Small intestine (tissue), 7 donors: Measurements from ENCODE around the gene AQR. TPM values are rescaled to one million over a fixed set of nuclear protein-coding genes. Genes with fewer than 3 reads are reported as not detected.

ENCODE experiments used
- DNase-seq, 2 donors: peaks; one replicate each; pipeline versions ENCODE4 v3.0.0 to v3.0.0-alpha.2; 2013
- FAIRE-seq: peaks from 2 replicates; lab custom pipeline; 2012; peaks lifted over from hg19 to GRCh38; lab: Jason Lieb, UNC
- H3K27ac ChIP-seq, 3 donors: one replicate each; pipeline ENCODE4 v1.5.1; 2013; ENCODE audit warnings: low read length in 2 of 3, mild to moderate bottlenecking in 2 of 3, control low read depth in 1 of 3, inconsistent platforms in 1 of 3, low read depth in 1 of 3, moderate library complexity in 1 of 3
- H3K27me3 ChIP-seq, 3 donors: one replicate each; pipeline ENCODE4 v1.6.1; 2013; ENCODE audit warnings: low read length in 3 of 3, inconsistent platforms in 1 of 3; ENCODE audit not compliant: control insufficient read depth in 3 of 3, insufficient read depth in 3 of 3
- H3K36me3 ChIP-seq, 3 donors: one replicate each; pipeline ENCODE4 v1.6.1; 2013; ENCODE audit warnings: low read length in 3 of 3, inconsistent platforms in 1 of 3, low read depth in 1 of 3, mild to moderate bottlenecking in 1 of 3, moderate library complexity in 1 of 3; ENCODE audit not compliant: control insufficient read depth in 3 of 3, insufficient read depth in 2 of 3
- H3K4me1 ChIP-seq, 3 donors: one replicate each; pipeline ENCODE4 v1.6.1; 2013; ENCODE audit warnings: low read length in 2 of 3, inconsistent platforms in 1 of 3, low read depth in 1 of 3, mild to moderate bottlenecking in 1 of 3, moderate library complexity in 1 of 3; ENCODE audit not compliant: control insufficient read depth in 3 of 3, insufficient read depth in 2 of 3
- H3K4me3 ChIP-seq, 3 donors: one replicate each; pipeline ENCODE4 v1.5.1; 2013; ENCODE audit warnings: low read length in 3 of 3, control low read depth in 1 of 3, inconsistent platforms in 1 of 3, low read depth in 1 of 3, mild to moderate bottlenecking in 1 of 3, moderate library complexity in 1 of 3
- H3K9me3 ChIP-seq, 2 donors: one replicate each; pipeline ENCODE4 v1.6.1; 2013; ENCODE audit warnings: low read depth in 1 of 2, low read length in 1 of 2; ENCODE audit not compliant: control insufficient read depth in 2 of 2, insufficient read depth in 1 of 2
- WGBS, 3 donors: extraction: QIAGEN DNeasy Blood & Tissue Kit; methylation state at CpG; one replicate each; pipeline ENCODE4 v1.1.7; 2013; 5-methylcytosine and 5-hydroxymethylcytosine counted together
- polyA plus RNA-seq, 4 donors: library from polyadenylated mRNA; stranded (reverse) in 3 of 4; unstranded in 1 of 4; fragments of 200-250 nt in 3 of 4; fragments of 120-200 nt in 1 of 4; gene quantifications; one replicate each; pipeline versions ENCODE4 v1.2.1 to v1.2.3, GENCODE V29; 2013
- donor health status: healthy with polysubstance abuse.
- donor health status: control.
- donor health status: control.
- donor health status: Bipolar disorder and iron deficiency.
- donor health status: healthy.

AQR gene
- polyA plus RNA-seq, 4 donors, result 6.8 to 26.5 (median 8.7) TPM

DNA sequence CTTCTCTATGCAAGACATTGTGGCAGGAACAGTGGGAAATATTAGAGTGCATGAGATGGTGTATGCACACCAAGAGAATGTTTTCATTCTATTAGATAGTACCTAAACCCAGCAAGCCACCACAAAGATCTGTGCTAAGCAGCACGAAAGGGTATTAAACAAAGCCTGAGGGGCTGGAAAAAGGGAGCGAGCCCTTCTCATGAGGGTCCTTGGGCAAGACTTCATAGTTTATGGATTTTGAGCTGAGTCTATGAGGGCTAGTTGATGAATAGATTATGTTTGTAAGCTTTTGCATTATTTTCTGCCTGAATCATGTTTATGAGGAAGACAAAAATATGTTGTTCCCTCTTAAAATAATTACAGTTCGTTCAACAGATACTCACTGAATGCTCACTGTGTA, 164.8 kb downstream of the AQR start:
- Histone ChIP-seq H3K9me3 (peaks cover 0 to 2% of the 10 kb centered on the region in 2 donors), H3K4me3 (no peak overlapping the region), H3K36me3 (no peaks in the 10 kb centered on the region), H3K4me1 (no peaks in the 10 kb centered on the region), H3K27ac (no peak overlapping the region), H3K27me3 (peaks cover 0 to 5% (median 3%) of the 10 kb centered on the region in 3 donors)
- WGBS, 3 donors, result 65 to 73% (median 69%) methylated on average over 3 of the region's 3 CpGs
- no peak for FAIRE-seq
- DNase-seq, result no peak

DNA sequence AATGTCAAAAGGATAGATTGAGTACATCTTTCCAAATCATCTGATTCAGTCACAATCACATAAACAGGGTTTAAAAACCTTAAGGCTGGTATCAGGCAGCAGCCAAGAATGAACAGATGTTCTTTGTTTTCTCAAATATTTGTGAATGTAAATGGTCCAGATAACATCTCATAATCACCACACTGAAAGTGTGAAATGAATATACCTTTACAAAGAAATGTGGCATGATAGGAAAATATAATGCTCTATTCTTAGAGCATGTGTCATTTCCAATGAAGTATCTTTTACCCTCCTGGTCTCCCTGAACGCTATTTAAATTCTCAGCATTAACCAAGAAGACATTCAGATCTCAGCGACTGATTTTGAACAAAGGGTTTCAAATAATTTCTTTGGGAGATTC, 165.4 kb downstream of the AQR start:
- peaks cover 0 to 2% of the 10 kb centered on the region in 2 donors for H3K9me3 ChIP-seq
- H3K4me1 ChIP-seq, result no peaks in the 10 kb centered on the region
- H3K27me3 ChIP-seq, result peaks cover 0 to 5% (median 5%) of the 10 kb centered on the region in 3 donors
- no peak overlapping the region for H3K27ac ChIP-seq
- FAIRE-seq (no peak), DNase-seq (no peak)
- no peaks in the 10 kb centered on the region for H3K36me3 ChIP-seq
- 72 to 78% (median 78%) methylated on average over 2 of the region's 2 CpGs for WGBS, 3 donors
- no peak overlapping the region for H3K4me3 ChIP-seq

DNA sequence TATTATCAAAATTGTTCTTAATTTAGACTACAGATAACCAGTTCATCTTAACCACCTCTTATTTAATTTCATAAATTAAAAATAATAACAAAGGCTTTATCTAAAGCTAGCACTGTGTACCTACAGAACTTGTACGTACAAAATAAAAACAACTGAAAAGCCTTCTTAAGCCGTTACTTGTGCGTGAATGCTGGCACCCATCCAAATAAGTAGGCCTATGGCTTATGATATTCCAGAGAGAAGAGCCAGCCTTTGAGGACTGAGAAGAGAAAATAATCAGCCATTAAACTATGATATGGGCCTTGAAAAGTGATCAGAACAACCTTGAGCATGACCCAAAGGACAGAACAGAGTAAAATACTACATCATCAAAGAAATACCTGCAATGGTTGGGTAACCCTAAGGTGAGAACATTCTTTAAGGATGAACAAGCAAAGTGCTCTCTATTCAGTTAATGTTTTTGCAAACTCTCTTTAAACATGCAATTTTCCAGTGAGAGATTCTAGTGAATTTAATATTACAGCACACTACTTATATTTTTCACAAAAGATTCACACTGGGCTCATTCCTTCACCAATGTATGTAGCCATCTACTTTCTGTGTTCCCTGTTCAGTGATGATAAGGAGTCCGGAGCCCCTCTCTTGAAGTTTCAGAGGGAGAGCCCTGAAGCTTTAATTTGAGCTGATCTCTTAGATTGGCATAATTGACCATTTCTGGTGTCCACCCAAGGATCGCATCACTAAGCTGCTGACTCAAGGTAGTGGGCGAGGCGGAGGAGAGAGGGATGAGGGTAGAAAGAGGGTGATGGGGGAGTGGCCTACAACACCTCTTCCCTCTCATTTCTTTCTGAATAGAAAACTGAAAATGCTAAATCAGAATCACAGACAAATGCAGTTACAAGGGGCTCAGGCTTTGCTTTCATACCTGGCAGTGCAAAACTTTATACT, 166.5 kb downstream of the AQR start:
- Histone ChIP-seq H3K27me3 (peaks cover 0 to 11% (median 5%) of the 10 kb centered on the region in 3 donors), H3K4me1 (no peaks in the 10 kb centered on the region), H3K27ac (no peak overlapping the region), H3K36me3 (no peaks in the 10 kb centered on the region), H3K4me3 (no peak overlapping the region), H3K9me3 (peaks cover 0 to 2% of the 10 kb centered on the region in 2 donors)
- DNase-seq (no peak), FAIRE-seq (no peak)
- 85 to 93% (median 91%) methylated on average over 7 of the region's 7 CpGs for WGBS, 3 donors

DNA sequence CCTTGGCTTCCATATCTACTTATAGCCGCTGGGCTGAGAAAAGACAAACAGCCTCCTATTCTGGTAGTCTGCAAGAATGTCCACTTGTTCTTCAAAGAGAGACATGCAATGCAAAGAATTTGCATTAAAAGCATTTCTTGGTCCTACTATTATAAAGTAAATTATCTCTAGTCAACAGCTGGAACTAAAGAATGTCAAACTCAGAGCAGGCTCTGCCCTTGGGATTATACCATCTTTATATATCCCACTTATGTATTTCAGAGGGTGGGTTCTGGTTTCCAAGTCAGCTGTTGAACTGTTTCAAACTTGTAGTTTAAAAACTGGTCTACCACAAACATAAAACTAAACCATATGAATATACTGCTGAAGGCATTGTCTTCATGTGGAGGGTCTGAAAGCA, 167.2 kb downstream of the AQR start:
- FAIRE-seq, result no peak
- 78 to 96% (median 91%) methylated on average over 1 of the region's 1 CpG for WGBS, 3 donors

More for the DNA sequence above, 167.2 kb downstream of the AQR start:
- DNase-seq, result no peak
- Histone ChIP-seq H3K4me1 (no peaks in the 10 kb centered on the region), H3K4me3 (no peak overlapping the region), H3K36me3 (no peaks in the 10 kb centered on the region), H3K9me3 (no peaks in the 10 kb centered on the region), H3K27ac (no peak overlapping the region), H3K27me3 (peaks cover 0 to 17% (median 5%) of the 10 kb centered on the region in 3 donors)

Other genes with a start within 250 kb of the AQR start
- under 1 TPM in 2 of 4 donors, not detected in 2; 0.03 to 0.04 TPM for gene GJD2, start 214.7 kb downstream of the AQR start, polyA plus RNA-seq
- gene ACTC1, start 174.2 kb downstream of the AQR start, polyA plus RNA-seq, result 10 to 100 TPM in 2 of 4 donors, under 1 TPM in 2; 0.27 to 35.1 (median 10.7) TPM
- gene ZNF770, start 18.5 kb upstream of the AQR start, polyA plus RNA-seq, result 10 to 100 TPM in 2 of 4 donors, 1 to 10 TPM in 2; 6.2 to 35.8 (median 9.9) TPM
- under 1 TPM in 1 of 4 donors, not detected in 3; 0.37 TPM for gene NANOGP8, start 115.6 kb upstream of the AQR start, polyA plus RNA-seq